ENCODE data around the gene SLX1A. TPM values are rescaled to one million over a fixed set of nuclear protein-coding genes. Genes with fewer than 3 reads are reported as not detected.

The SLX1A gene
- total RNA-seq = 41.9 and 45.5 TPM in 2 replicates

DNA sequence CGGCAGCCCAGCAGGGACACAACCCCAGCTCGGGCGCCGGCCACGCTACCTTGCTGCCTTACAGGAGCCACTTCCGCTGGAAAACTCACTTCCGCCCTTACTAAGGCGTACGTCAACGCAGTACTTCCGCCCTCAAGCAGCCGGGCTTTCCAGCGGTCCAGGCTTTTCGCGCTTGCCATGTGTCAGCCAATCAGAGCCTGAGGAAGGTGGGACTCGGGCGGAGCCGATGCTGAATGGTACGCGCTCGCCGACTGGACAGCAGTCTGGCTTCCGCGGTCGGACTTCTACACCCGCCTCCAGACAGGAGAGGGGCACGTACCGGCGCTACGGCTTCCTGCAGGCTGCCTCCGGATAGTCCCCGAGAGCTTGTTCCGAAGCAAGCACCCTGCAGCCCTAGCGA is at the start of gene SLX1A, which contains the start of gene BOLA2B:
TSS of gene SLX1A (plus strand) at position 261 of the 400 bp plus-strand sequence. CDS start 210 bp downstream, outside the sequence.
TSS of gene BOLA2B (minus strand) at position 52 of the 400 bp plus-strand sequence. CDS start 71 bp downstream, outside the sequence.

DNA sequence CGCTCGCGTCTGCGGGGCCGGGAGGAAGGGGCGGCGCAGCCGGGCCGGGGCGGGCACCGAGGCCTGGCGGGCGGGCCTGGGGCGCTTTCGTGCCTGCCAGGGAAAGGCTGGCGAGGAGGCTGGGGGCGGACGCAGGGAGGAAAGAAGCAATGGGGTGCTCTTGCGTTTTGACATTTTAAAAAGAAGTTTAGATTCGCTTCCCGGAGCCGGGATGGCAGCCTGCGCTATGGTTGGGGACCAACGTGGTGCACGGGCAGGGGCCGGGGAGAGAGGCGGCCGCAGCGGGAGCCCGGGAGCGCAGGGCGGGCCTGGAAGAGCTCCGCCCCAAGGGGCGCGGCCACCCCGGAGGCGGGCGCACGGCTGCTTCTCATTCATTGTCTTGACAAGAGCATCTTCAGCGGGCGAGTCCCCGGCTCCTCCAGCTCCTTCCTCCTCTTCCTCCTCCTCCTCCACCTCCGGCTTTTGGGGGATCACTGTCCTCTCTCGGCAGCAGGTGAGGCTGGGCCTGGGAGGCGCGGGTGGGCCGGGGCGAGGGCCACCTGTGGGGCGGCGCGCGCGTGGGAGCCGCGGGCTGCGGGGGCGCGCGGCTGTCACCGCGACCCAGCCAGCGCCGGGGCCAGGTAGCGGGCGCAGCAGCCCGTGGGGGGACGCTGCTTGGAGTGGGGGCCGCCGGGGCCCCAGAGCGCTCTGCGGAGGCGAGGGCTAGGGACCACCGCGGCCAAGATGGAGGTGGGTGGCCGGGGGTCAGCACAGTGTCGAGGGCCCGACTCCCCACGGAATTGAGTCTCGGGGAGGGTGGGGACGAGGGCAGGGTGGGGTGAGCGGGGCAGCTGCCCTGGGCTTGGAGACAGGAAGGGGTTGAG is 10.2 kb upstream of the SLX1A start, which contains the start of gene CORO1A:
TSS of gene CORO1A (plus strand) at position 370 of the 863 bp plus-strand sequence. CDS start 1,608 bp downstream, outside the sequence.

GRCh38 chr16:30199049-30199448 is 5.4 kb downstream of the SLX1A start, which contains the start of gene SULT1A3:
Gene SULT1A3, plus strand, starts transcription at chr16:30199255. Its CDS starts 1,474 bp downstream, at chr16:30200729.

Other genes with a start within 250 kb of the SLX1A start
- 52.2 and 80.0 TPM in 2 replicates for gene TMEM219, start 231.8 kb upstream of the SLX1A start, total RNA-seq
- 98.1 and 119 TPM in 2 replicates for gene TAOK2, start 220.0 kb upstream of the SLX1A start, total RNA-seq
- 6.6 and 8.2 TPM in 2 replicates for gene HIRIP3, start 198.3 kb upstream of the SLX1A start, total RNA-seq
- 13.9 and 20.0 TPM in 2 replicates for gene INO80E, start 197.6 kb upstream of the SLX1A start, total RNA-seq
- gene DOC2A, start 182.8 kb upstream of the SLX1A start, total RNA-seq = 0.32 and 0.63 TPM in 2 replicates
- gene C16orf92, start 170.7 kb upstream of the SLX1A start, total RNA-seq = not detected in 2 replicates
- 0.16 TPM in 1 of 2 replicates, not detected in the other for gene TLCD3B, start 162.6 kb upstream of the SLX1A start, total RNA-seq
- 249 and 321 TPM in 2 replicates for gene ALDOA, start 128.1 kb upstream of the SLX1A start, total RNA-seq
- gene PPP4C, start 117.9 kb upstream of the SLX1A start, total RNA-seq = 205 and 215 TPM in 2 replicates
- gene TBX6, start 102.0 kb upstream of the SLX1A start, total RNA-seq = 0.16 and 0.19 TPM in 2 replicates
- gene YPEL3, start 97.7 kb upstream of the SLX1A start, total RNA-seq = 13.6 and 18.4 TPM in 2 replicates
- gene GDPD3, start 80.3 kb upstream of the SLX1A start, total RNA-seq = 0.49 and 2.5 TPM in 2 replicates
- gene MAPK3, start 70.7 kb upstream of the SLX1A start, total RNA-seq = 27.4 and 39.0 TPM in 2 replicates
- gene CORO1A, start 10.3 kb upstream of the SLX1A start, total RNA-seq = 3.1 and 3.2 TPM in 2 replicates
- gene BOLA2B, start 209 bp upstream of the SLX1A start, total RNA-seq = 28.4 and 30.9 TPM in 2 replicates
- 2.3 and 4.7 TPM in 2 replicates for gene SULT1A3, start 5.4 kb downstream of the SLX1A start, total RNA-seq
- 0.16 and 6.2 TPM in 2 replicates for gene NPIPB13, start 54.6 kb downstream of the SLX1A start, total RNA-seq
- gene CD2BP2, start 161.4 kb downstream of the SLX1A start, total RNA-seq = 42.1 and 51.8 TPM in 2 replicates
- 26.9 and 47.2 TPM in 2 replicates for gene TBC1D10B, start 176.6 kb downstream of the SLX1A start, total RNA-seq
- 0.97 TPM in 1 of 2 replicates, not detected in the other for gene MYL11, start 180.9 kb downstream of the SLX1A start, total RNA-seq
- 0.50 TPM in 1 of 2 replicates, not detected in the other for gene SEPTIN1, start 188.7 kb downstream of the SLX1A start, total RNA-seq
- 9.1 and 13.3 TPM in 2 replicates for gene ZNF48, start 201.5 kb downstream of the SLX1A start, total RNA-seq
- 7.8 and 9.0 TPM in 2 replicates for gene ZNF771, start 213.7 kb downstream of the SLX1A start, total RNA-seq
- 29.2 and 37.9 TPM in 2 replicates for gene DCTPP1, start 236.2 kb downstream of the SLX1A start, total RNA-seq